ENCODE measurements around the gene SUN5.

DNA sequence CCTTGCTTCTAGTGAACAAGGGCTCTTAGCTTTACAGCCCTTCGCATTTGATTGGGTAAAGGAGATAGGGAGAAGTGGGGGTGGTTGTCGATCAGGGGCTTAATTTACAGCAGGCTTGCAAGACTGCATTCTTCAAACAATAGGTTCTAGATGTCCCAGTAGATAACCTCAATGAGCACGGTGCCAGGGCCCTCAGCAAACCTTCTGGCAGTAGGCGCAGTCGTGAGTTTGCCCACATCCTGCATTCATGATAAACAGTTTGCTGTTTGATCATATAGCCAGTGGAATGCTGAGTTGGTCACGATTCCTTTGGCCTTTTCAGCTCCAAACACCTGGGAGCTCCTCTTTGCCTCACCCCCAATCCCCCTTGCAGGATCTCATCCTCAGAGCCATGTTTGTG, 27.5 kb downstream of the SUN5 start:
- TF ChIP-seq, protein P1, sequence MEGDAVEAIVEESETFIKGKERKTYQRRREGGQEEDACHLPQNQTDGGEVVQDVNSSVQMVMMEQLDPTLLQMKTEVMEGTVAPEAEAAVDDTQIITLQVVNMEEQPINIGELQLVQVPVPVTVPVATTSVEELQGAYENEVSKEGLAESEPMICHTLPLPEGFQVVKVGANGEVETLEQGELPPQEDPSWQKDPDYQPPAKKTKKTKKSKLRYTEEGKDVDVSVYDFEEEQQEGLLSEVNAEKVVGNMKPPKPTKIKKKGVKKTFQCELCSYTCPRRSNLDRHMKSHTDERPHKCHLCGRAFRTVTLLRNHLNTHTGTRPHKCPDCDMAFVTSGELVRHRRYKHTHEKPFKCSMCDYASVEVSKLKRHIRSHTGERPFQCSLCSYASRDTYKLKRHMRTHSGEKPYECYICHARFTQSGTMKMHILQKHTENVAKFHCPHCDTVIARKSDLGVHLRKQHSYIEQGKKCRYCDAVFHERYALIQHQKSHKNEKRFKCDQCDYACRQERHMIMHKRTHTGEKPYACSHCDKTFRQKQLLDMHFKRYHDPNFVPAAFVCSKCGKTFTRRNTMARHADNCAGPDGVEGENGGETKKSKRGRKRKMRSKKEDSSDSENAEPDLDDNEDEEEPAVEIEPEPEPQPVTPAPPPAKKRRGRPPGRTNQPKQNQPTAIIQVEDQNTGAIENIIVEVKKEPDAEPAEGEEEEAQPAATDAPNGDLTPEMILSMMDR (IDR thresholded peaks at IDR 0.05), result no peak
- no peak for TF ChIP-seq POLR2A (IDR thresholded peaks at IDR 0.05)
- no peak for TF ChIP-seq EP300 (IDR thresholded peaks at IDR 0.05; ENCODE audit: low read depth)
